UCSD-AML1 (cell line): Measurements from ENCODE around the gene MACROD2.
"Not testable (repeated sequence)": the region's sequence is repeated elsewhere in the genome, so short reads cannot be mapped to it uniquely, and the experiment has no call there.

Experiments
- DNase-seq: peaks from one replicate; lab custom pipeline; 2025; ENCODE audit not compliant: unreplicated experiment; lab: John Stamatoyannopoulos, UW

Gene MACROD2

GRCh38 chr20:15370370-15370769 lies 1375.1 kb downstream of the MACROD2 start:
- DNase-seq = no peak

DNA sequence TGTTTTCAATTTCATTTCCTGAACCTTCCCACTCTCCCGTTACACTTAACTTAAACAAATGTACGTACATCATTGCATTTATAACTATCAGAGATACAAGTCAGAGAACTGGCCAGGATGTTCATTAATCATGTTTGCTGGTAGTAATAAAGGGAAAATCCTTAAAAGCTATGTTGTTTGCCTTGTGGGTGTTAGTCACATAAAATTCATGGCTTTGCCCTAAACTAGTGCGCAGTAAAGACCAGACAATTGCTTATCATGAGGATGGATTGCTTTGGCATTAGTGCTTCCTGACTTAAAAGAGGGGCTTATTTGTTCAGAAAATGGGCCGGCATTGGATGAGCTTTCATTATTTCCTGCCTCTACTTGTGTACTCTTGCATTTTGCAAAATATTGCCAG lies 1379.4 kb downstream of the MACROD2 start:
- DNase-seq = no peak

GRCh38 chr20:15375836-15376235 lies 1380.5 kb downstream of the MACROD2 start:
- DNase-seq = no peak

DNA sequence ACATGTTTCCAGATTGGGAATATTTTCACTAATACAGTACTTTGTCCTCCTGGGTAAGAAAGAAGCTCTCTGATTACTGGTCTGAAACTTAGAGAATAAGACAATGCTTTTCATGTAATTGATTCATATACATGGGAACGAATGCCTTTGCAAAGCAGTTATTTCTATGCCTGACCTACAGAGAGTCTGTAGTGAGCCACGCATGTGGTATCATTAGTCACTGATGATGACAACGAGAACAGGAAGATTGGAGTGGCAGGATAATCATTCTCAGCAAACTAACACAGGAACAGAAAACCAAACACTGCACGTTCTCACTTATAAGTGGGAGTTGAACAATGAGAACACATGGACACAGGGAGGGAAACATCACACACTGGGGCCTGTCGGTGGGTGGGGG lies 1382.3 kb downstream of the MACROD2 start:
- not testable (repeated sequence) for DNase-seq

DNA sequence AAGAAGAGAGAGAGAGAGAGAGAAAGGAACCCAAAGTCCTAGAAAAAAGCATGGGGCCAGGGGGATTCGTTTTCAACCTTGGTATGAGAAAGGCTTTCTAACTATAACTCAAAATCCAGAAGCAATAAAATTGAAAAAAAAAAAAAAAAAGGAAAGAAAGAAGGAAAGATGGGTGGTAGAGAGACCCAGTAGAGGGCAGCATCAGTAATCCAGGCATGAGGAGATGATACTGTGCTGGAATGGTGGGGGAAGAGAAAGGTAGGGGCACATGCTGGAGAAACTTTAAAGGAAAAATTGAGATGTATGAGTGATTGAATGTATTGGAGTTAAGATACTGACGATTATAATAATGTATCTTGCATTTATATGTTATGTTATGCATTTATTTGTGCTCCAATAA lies 1382.8 kb downstream of the MACROD2 start:
- no peak for DNase-seq

DNA sequence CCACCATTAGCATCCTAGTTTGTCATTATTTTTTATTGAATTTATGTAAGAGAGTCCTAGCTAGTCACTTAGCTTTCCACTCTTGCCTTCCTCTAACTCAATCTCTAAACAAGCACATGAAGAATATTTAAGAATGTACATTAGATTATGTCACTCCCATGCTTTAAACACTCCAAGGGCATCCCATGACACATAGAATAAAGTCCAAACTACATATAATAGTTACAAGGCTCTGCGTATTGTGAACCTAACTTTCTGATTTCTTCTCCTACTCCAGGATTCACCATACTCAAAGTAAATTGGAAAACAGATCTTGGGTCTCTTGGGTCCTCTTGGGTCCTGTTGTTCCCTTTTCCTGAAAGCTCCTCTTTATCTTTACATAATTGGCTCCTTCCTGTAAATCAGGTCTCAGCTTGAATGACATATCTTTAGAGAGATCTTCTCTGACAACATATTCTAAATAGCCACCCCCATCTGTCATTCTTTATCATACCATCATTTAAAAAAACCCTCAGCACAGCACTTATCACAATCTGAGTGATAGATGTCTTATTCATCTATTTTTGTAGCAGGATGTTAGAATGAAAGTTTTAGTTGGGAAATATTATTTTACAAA lies 1384.5 kb downstream of the MACROD2 start:
- no peak for DNase-seq

- no peak for DNase-seq
These were observed 1385.5 kb downstream of the MACROD2 start for GRCh38 chr20:15380770-15381169.

- DNase-seq = no peak
These were observed 1391.9 kb downstream of the MACROD2 start for GRCh38 chr20:15387228-15387627.

- DNase-seq = no peak
These were observed 1400.1 kb downstream of the MACROD2 start for GRCh38 chr20:15395457-15395856.

- DNase-seq = no peak
These were observed 1400.7 kb downstream of the MACROD2 start for GRCh38 chr20:15396026-15396425.

GRCh38 chr20:15396900-15397299 lies 1401.6 kb downstream of the MACROD2 start:
- no peak for DNase-seq

DNA sequence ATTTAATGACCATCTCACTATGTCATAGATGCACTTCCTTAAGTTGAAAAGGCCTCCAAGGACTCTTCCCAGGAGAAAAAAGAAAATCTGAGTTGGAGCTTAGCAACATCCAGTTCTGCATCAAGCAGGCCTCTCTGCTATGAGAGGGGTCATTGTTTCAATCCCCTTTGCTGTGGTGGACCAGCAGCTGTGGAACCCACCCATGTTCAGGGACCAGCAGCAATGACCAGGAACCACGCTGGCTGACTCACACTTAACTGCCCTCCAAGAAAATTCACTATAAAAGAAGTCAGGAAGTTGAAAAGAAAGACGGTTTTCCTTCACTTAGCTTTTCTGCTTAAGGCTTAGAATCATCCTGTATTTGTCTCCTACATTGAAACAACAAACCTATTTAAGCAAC lies 1404.5 kb downstream of the MACROD2 start:
- no peak for DNase-seq

- DNase-seq = no peak
These were observed 1410.8 kb downstream of the MACROD2 start for GRCh38 chr20:15406072-15406471.

DNA sequence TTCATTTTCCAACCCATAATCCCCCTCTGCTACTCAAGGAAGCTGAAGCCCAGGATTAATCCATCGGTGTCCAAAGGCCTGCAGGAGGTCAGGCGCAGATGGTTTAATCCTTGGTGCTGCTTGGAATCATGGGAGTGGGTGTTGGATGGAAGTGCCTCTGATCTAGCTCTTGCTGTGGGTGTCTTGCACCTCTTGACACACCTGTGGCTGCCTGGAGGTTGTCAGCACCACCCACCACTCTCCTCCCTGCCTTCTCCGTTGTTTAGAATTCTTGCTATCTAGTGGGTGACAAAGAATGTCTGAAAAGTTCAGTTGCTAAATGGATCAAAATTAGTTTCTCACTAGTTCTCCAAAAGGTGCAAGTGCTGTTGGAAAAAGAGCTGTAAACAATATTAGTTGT lies 1416.5 kb downstream of the MACROD2 start:
- DNase-seq = no peak

GRCh38 chr20:15415908-15416307 lies 1420.6 kb downstream of the MACROD2 start:
- no peak for DNase-seq

DNA sequence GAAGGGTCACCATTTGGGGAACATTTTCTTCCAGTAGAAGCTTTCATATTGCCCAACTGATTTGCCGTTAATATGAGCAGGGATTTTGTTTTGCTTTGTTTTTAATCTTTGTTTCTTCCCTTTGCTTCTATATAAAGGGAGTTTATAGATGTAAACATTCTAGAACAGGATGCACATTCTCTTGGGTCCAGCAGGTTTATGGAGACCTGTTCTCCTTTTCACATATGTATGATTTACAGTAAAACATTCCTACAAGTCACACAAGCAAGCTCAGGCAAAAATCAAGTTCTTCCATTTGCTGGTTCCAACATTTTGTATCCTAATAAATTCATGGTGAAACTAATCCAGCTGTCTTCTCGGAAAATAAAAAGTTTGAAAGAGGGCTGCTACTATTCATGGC lies 1424.5 kb downstream of the MACROD2 start:
- DNase-seq = no peak

DNA sequence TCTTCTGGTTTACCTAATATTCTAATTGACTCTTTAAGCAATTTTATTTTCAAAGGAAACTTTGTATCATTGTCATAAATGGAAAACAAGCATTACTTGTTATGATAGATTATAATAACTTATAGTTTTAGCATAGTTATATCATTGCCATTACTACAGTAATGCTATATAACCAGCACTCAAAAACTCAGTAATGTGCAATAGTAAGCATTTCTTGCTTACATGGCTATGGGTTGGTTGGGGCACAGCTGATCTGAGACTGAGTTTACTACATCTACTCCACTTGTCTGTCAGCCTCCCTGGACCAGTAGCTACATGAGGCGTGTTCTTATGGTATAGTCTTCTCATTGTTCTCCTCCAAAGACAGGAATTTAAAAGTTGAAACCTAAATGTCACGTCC lies 1427.7 kb downstream of the MACROD2 start:
- no peak for DNase-seq

DNA sequence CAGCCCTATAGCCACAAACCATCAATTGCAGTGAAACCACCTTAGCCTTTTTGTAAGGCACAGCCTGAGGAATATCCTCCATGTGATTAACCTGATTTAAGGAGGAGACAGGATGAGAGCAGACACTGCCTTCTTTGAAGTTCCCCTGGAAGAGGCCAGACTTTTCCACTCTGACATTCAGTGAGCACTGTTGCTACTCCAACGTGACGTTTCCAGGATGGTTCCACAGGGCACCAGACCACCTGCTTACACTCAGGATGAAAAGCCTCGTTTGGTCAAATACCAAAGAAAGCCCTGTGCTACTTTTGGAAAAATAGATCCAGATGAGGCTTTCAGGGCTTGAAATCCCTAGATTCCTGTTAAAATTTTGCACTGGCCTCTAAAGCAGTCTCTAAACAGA lies 1444.2 kb downstream of the MACROD2 start:
- DNase-seq = no peak

DNA sequence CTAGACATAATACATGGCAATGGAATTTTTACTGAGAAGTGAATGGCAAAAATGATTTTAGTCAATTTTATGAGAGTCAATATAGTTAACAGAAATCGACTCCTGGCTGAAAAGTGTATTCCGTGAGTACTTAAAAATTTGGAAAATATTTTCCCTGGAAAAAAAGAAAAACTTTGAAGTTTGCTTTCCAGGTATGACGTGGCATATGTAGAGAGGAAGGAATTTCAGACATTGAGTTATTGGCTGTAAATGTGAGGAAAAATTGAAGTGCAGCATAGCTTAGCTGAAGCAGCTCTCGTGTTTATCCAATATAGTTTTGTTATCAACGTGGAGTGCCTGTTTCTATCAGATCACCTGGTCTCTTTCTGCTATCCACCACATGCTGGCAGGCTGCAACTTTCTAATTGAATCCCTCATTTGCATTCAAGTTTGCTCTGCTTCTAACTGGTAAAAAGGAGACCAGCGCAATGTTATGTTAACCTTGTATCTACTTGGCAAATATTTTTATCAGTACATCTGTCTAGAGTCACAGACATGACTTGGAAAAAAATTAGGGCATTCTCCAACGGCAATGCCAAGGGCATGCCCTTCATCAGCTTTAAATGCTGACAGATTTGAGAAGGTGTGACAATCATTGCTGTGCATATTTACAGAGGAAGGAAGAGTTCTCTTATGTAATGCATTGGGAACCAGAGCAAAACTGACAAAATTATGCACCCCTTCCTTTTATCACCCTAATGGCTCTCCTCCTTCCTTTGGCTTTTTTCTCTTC lies 1444.9 kb downstream of the MACROD2 start:
- no peak for DNase-seq

GRCh38 chr20:15445056-15445840 lies 1449.9 kb downstream of the MACROD2 start:
- DNase-seq = no peak

DNA sequence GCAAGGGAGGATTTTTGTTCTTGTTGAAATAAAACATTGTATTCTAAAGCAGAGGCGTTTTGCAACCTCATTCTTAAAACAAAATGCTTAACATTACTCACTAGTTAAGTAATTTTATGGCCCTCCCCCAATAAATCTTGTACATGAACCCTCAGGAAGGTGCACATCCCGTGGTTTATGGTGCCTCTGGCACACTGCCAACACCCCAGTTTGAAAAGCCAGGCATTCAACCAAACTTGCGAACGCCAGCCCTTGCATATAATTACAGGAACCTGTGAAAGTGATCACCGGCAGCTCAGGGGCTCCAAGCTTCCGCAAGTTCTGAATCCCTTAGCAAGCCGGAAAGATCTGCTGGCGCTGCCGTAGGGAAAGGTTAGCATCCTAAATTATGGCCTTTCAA lies 1451.1 kb downstream of the MACROD2 start:
- DNase-seq = no peak

GRCh38 chr20:15447549-15447948 lies 1452.2 kb downstream of the MACROD2 start:
- no peak for DNase-seq
